MM.1S (cell line): ENCODE data around the gene ACACB.
"Not testable (repeated sequence)": the region's sequence is repeated elsewhere in the genome, so short reads cannot be mapped to it uniquely, and the experiment has no call there.

Source experiments
- CTCF ChIP-seq: fragments of 300-600 bp; sonication (generic); IDR thresholded peaks from 2 replicates; pipeline ENCODE4 v1.5.1; 2016; ENCODE audit warnings: antibody characterized with exemption, low read length, mixed read lengths
- EZH2 ChIP-seq: fragments of 300-600 bp; sonication (generic); optimal IDR thresholded peaks from 2 replicates; pipeline ENCODE3; 2017; ENCODE audit warnings: low read depth, mild to moderate bottlenecking, antibody characterized with exemption, low read length, mixed read lengths
- EZH2phosphoT487 ChIP-seq: fragments of 300-600 bp; sonication (generic); IDR thresholded peaks from 2 replicates; pipeline ENCODE4 v1.6.1; 2018; ENCODE audit warnings: antibody characterized with exemption, low read length

GRCh38 chr12:109172787-109173186 is 56.4 kb downstream of the ACACB start:
- not testable (repeated sequence) for TF ChIP-seq CTCF, EZH2, EZH2phosphoT487
